Urinary bladder (tissue), 4 donors: ENCODE data around the gene KIF26B. TPM values are rescaled to one million over a fixed set of nuclear protein-coding genes. Genes with fewer than 3 reads are reported as not detected.

Experiments used
- DNase-seq: peaks from one replicate; pipeline ENCODE4 v3.0.0-alpha.2; 2015; ENCODE audit errors: extremely low spot score
- H3K27ac ChIP-seq: one replicate; pipeline ENCODE4 v1.5.1; 2013; ENCODE audit warnings: low read depth, mild to moderate bottlenecking, moderate library complexity
- H3K36me3 ChIP-seq: one replicate; pipeline ENCODE4 v1.6.1; 2013; ENCODE audit warnings: mild to moderate bottlenecking, moderate library complexity; ENCODE audit not compliant: insufficient read depth
- H3K4me1 ChIP-seq: one replicate; pipeline ENCODE4 v1.6.1; 2013; ENCODE audit warnings: mild to moderate bottlenecking, moderate library complexity; ENCODE audit not compliant: insufficient read depth
- H3K4me3 ChIP-seq: one replicate; pipeline ENCODE4 v1.5.1; 2013; ENCODE audit warnings: low read depth, low read length
- WGBS: extraction: QIAGEN DNeasy Blood & Tissue Kit; methylation state at CpG from one replicate; pipeline ENCODE4 v1.1.7; 2013; 5-methylcytosine and 5-hydroxymethylcytosine counted together
- polyA plus RNA-seq: library from polyadenylated mRNA; stranded (reverse); fragments of 200-250 nt; gene quantifications from one replicate; pipeline ENCODE4 v1.2.3, GENCODE V29; 2013
- total RNA-seq: library from RNA; depleted of rRNA; stranded (reverse); fragments of >200 nt; gene quantifications from one replicate; pipeline ENCODE4 v1.2.3, GENCODE V29; 2014
- donor health status: healthy with polysubstance abuse.
- donor health status: healthy.

Gene KIF26B
- total and polyA plus RNA-seq, 2 donors, result 0.62 to 12.2 TPM

- 95% methylated on average over 6 of the region's 6 CpGs for WGBS
- H3K4me1 ChIP-seq, result no peaks in the 10 kb centered on the region
- H3K36me3 ChIP-seq, result no peaks in the 10 kb centered on the region
- H3K4me3 ChIP-seq, result no peak overlapping the region
- no peak for DNase-seq
- no peak overlapping the region for H3K27ac ChIP-seq
Observed at GRCh38 chr1:245232931-245233330, 78.1 kb downstream of the KIF26B start.

GRCh38 chr1:245234217-245235081 is 79.7 kb downstream of the KIF26B start:
- Histone ChIP-seq H3K4me1 (no peaks in the 10 kb centered on the region), H3K4me3 (no peak overlapping the region), H3K27ac (no peak overlapping the region), H3K36me3 (no peaks in the 10 kb centered on the region)
- WGBS, result 84% methylated on average over 26 of the region's 26 CpGs
- DNase-seq, result no peak

- H3K4me1 ChIP-seq, result no peaks in the 10 kb centered on the region
- H3K36me3 ChIP-seq, result no peaks in the 10 kb centered on the region
- WGBS, result 45% methylated on average over 6 of the region's 6 CpGs
- no peak overlapping the region for H3K4me3 ChIP-seq
- H3K27ac ChIP-seq, result no peak overlapping the region
- DNase-seq, result no peak
Observed at GRCh38 chr1:245235156-245235555, 80.4 kb downstream of the KIF26B start.

GRCh38 chr1:245240648-245241165 is 85.9 kb downstream of the KIF26B start:
- Histone ChIP-seq H3K4me1 (no peaks in the 10 kb centered on the region), H3K36me3 (no peaks in the 10 kb centered on the region), H3K27ac (no peak overlapping the region), H3K4me3 (no peak overlapping the region)
- no peak for DNase-seq
- 91% methylated on average over 6 of the region's 6 CpGs for WGBS

- DNase-seq, result no peak
- H3K27ac ChIP-seq, result no peak overlapping the region
- no peaks in the 10 kb centered on the region for H3K36me3 ChIP-seq
Observed at GRCh38 chr1:245241526-245242130, 86.8 kb downstream of the KIF26B start.

GRCh38 chr1:245242989-245243388 is 88.2 kb downstream of the KIF26B start:
- Histone ChIP-seq H3K4me3 (no peak overlapping the region), H3K36me3 (no peaks in the 10 kb centered on the region), H3K27ac (no peak overlapping the region), H3K4me1 (no peaks in the 10 kb centered on the region)
- WGBS, result 83% methylated on average over 1 of the region's 1 CpG
- no peak for DNase-seq

More at GRCh38 chr1:245241526-245242130, 86.8 kb downstream of the KIF26B start:
- WGBS, result 88% methylated on average over 14 of the region's 14 CpGs
- no peaks in the 10 kb centered on the region for H3K4me1 ChIP-seq
- no peak overlapping the region for H3K4me3 ChIP-seq

- Histone ChIP-seq H3K27ac (no peak overlapping the region), H3K4me3 (no peak overlapping the region), H3K4me1 (no peaks in the 10 kb centered on the region), H3K36me3 (no peaks in the 10 kb centered on the region)
- 83% methylated on average over 11 of the region's 11 CpGs for WGBS
- DNase-seq, result no peak
Observed at GRCh38 chr1:245245021-245245667, 90.4 kb downstream of the KIF26B start.

GRCh38 chr1:245246433-245246832 is 91.6 kb downstream of the KIF26B start:
- no peaks in the 10 kb centered on the region for H3K4me1 ChIP-seq

GRCh38 chr1:245247356-245247755 is 92.6 kb downstream of the KIF26B start:
- DNase-seq, result no peak
- H3K4me1 ChIP-seq, result no peaks in the 10 kb centered on the region
- 96% methylated on average over 12 of the region's 12 CpGs for WGBS
- H3K4me3 ChIP-seq, result no peak overlapping the region
- H3K27ac ChIP-seq, result no peak overlapping the region
- H3K36me3 ChIP-seq, result no peaks in the 10 kb centered on the region

More at GRCh38 chr1:245246433-245246832, 91.6 kb downstream of the KIF26B start:
- DNase-seq, result no peak
- Histone ChIP-seq H3K36me3 (no peaks in the 10 kb centered on the region), H3K4me3 (no peak overlapping the region), H3K27ac (no peak overlapping the region)
- 76% methylated on average over 4 of the region's 4 CpGs for WGBS

GRCh38 chr1:245247801-245248200 is 93.0 kb downstream of the KIF26B start:
- Histone ChIP-seq H3K27ac (no peak overlapping the region), H3K4me3 (no peak overlapping the region), H3K36me3 (no peaks in the 10 kb centered on the region), H3K4me1 (no peaks in the 10 kb centered on the region)
- no peak for DNase-seq
- WGBS, result 60% methylated on average over 7 of the region's 7 CpGs

GRCh38 chr1:245248231-245248731 is 93.5 kb downstream of the KIF26B start:
- H3K36me3 ChIP-seq, result no peaks in the 10 kb centered on the region
- H3K4me3 ChIP-seq, result no peak overlapping the region
- H3K4me1 ChIP-seq, result no peaks in the 10 kb centered on the region
- WGBS, result 33% methylated on average over 18 of the region's 18 CpGs
- H3K27ac ChIP-seq, result no peak overlapping the region
- no peak for DNase-seq

GRCh38 chr1:245255783-245256182 is 101.0 kb downstream of the KIF26B start:
- WGBS, result 93% methylated on average over 3 of the region's 3 CpGs
- Histone ChIP-seq H3K27ac (no peak overlapping the region), H3K4me3 (no peak overlapping the region), H3K36me3 (no peaks in the 10 kb centered on the region), H3K4me1 (no peaks in the 10 kb centered on the region)
- no peak for DNase-seq

GRCh38 chr1:245256528-245256927 is 101.7 kb downstream of the KIF26B start:
- Histone ChIP-seq H3K27ac (no peak overlapping the region), H3K4me1 (no peaks in the 10 kb centered on the region), H3K36me3 (no peaks in the 10 kb centered on the region), H3K4me3 (no peak overlapping the region)
- DNase-seq, result no peak
- 78% methylated on average over 6 of the region's 6 CpGs for whole genome bisulfite sequencing
